Activated CD8-positive, alpha-beta T cell treated with anti-CD3 and anti-CD28 coated beads for 36 hours (primary cell): Measurements from ENCODE around the gene UNC50. TPM values are rescaled to one million over a fixed set of nuclear protein-coding genes. Genes with fewer than 3 reads are reported as not detected.

Experiments
- ATAC-seq: fragments of 200-7000 bp; cut with Tn5 transposase; one replicate; pipeline ENCODE4 v1.10.0; 2021; ENCODE audit warnings: mild to moderate bottlenecking, moderate library complexity
- CTCF ChIA-PET: fragments of 350-600 bp; sonication (Branson Sonifier 250); formaldehyde crosslinking; loops from one replicate; lab custom pipeline; 2021; ENCODE audit warnings: antibody characterized with exemption; lab: Charles Lee
- POLR2A ChIA-PET: fragments of 350-600 bp; sonication (Branson Sonifier 250); formaldehyde crosslinking; loops from one replicate; lab custom pipeline; 2021; ENCODE audit warnings: antibody characterized with exemption; lab: Charles Lee
- DNase-seq: peaks from one replicate; pipeline ENCODE4 v3.0.0-alpha.2; 2020
- H3K27ac Mint-ChIP-seq: one replicate; pipeline ENCODE4 v1.8.0; 2021; ENCODE audit warnings: mild to moderate bottlenecking, mixed read lengths
- H3K27me3 Mint-ChIP-seq: one replicate; pipeline ENCODE4 v1.8.0; 2021; ENCODE audit warnings: mixed read lengths
- H3K36me3 Mint-ChIP-seq: one replicate; pipeline ENCODE4 v1.8.0; 2021; ENCODE audit warnings: low read depth, mixed read lengths
- H3K4me1 Mint-ChIP-seq: one replicate; pipeline ENCODE4 v1.8.0; 2021; ENCODE audit warnings: low read depth, mixed read lengths
- H3K4me3 Mint-ChIP-seq: one replicate; pipeline ENCODE4 v1.8.0; 2021; ENCODE audit warnings: mild to moderate bottlenecking, moderate library complexity, mixed read lengths
- H3K9me3 Mint-ChIP-seq: one replicate; pipeline ENCODE4 v1.8.0; 2021; ENCODE audit warnings: mixed read lengths
- intact Hi-C: fragments of 100-400 bp; cut with micrococcal nuclease; formaldehyde crosslinking; loops from one replicate; pipeline ENCODE4 v1.10.0; 2022
- total RNA-seq, 2 experiments: library from RNA; stranded (reverse); gene quantifications; one replicate each; pipeline ENCODE4 v1.2.3, GENCODE V29; 2021
- TF ChIP-seq, protein P1 (sequence below): fragments of 200-600 bp; IDR thresholded peaks from one replicate; pipeline ENCODE4 v1.8.0; 2022; ENCODE audit warnings: antibody characterized with exemption, mild to moderate bottlenecking

UNC50 gene
- total RNA-seq, 2 experiments from 2014 or later, result 24.8 to 28.3 TPM

DNA sequence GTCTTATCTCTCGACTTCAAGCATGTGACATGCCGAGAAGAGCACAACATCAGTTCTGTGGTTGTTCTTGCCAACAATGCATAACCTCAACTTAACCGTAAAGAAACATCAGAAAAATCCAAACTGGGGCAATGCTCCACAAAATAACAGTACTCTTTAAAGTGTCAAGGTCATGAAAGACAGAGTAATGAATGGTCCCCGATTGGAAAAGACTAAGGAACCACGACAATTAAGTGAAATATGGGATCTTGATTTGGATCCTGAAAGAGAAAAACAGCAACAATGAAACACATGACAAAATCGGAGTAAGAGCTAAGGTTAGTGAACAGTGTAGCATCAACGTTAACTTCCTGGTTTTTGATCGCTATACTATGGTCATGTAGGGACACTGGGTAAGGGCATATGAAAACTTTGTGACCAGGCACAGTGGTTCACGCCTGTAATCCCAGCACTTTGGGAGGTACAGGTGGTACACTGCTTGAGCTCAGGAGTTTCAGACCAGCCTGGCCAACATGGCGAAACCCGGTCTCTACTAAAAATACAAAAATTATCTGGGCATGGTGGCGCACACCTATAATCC lies 55.2 kb downstream of the UNC50 start:
- TF ChIP-seq, protein P1, sequence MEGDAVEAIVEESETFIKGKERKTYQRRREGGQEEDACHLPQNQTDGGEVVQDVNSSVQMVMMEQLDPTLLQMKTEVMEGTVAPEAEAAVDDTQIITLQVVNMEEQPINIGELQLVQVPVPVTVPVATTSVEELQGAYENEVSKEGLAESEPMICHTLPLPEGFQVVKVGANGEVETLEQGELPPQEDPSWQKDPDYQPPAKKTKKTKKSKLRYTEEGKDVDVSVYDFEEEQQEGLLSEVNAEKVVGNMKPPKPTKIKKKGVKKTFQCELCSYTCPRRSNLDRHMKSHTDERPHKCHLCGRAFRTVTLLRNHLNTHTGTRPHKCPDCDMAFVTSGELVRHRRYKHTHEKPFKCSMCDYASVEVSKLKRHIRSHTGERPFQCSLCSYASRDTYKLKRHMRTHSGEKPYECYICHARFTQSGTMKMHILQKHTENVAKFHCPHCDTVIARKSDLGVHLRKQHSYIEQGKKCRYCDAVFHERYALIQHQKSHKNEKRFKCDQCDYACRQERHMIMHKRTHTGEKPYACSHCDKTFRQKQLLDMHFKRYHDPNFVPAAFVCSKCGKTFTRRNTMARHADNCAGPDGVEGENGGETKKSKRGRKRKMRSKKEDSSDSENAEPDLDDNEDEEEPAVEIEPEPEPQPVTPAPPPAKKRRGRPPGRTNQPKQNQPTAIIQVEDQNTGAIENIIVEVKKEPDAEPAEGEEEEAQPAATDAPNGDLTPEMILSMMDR, result no peak

DNA sequence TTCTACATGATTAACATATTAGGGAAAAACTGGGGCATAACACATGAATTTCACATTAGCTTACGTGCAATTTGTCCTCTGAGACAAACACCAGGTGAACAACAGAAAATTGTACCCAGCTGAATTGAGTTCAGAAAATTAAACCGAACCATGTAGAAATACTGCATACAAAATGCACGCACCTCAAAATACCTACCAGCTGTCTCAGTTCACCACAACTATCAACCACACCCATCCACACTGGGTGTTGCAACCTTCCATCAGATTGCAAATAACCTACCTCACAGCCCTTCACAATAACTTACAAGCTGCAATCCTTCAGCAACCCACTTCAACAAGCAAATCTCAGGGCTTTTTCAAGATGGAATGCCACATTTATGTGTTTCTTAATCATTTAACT lies 55.9 kb downstream of the UNC50 start:
- peak; percentile 78 for DNase-seq
- H3K9me3 Mint-ChIP-seq, result peaks cover 26% of the 10 kb centered on the region
- no peaks in the 10 kb centered on the region for H3K27me3 Mint-ChIP-seq
- peak; percentile 42 for ATAC-seq
- H3K4me3 Mint-ChIP-seq, result peak overlapping the region; percentile 81
- ChIA-PET CTCF (interaction anchor here (0.9 to 1.8 kb wide), 9 partner anchors 13 to 172 kb away, joined by 3 to 6 read pairs (median 3); partner anchors contain the start of gene MGAT4A), POLR2A (interaction anchor here (0.8 to 9.5 kb wide), 10 partner anchors 10 to 106 kb away, joined by 3 to 65 read pairs (median 4); partner anchors contain the start of gene MGAT4A)
- TF ChIP-seq, protein P1, result no peak
- H3K27ac Mint-ChIP-seq, result peak overlapping the region; percentile 100
- intact Hi-C loops, result loop anchor here (2.0 kb wide), 1 partner anchor 64 kb away; no protein-coding TSS in a partner anchor
- peaks cover 73% of the 10 kb centered on the region for H3K36me3 Mint-ChIP-seq
- H3K4me1 Mint-ChIP-seq, result peaks cover 63% of the 10 kb centered on the region

More for the DNA sequence above, 55.2 kb downstream of the UNC50 start:
- intact Hi-C loops, result loop anchor here (2.0 kb wide), 1 partner anchor 65 kb away; no protein-coding TSS in a partner anchor
- no peaks in the 10 kb centered on the region for H3K27me3 Mint-ChIP-seq
- peaks cover 24% of the 10 kb centered on the region for H3K9me3 Mint-ChIP-seq
- DNase-seq, result no peak
- ATAC-seq, result peak; percentile 43
- H3K36me3 Mint-ChIP-seq, result peaks cover 69% of the 10 kb centered on the region
- H3K27ac Mint-ChIP-seq, result peak overlapping the region; percentile 100
- peaks cover 62% of the 10 kb centered on the region for H3K4me1 Mint-ChIP-seq
- peak overlapping the region; percentile 81 for H3K4me3 Mint-ChIP-seq
- CTCF ChIA-PET, result interaction anchor here (0.9 to 1.8 kb wide), 9 partner anchors 14 to 173 kb away, joined by 3 to 6 read pairs (median 3); partner anchors contain the start of gene MGAT4A
- POLR2A ChIA-PET, result interaction anchor here (0.8 to 9.5 kb wide), 9 partner anchors 11 to 107 kb away, joined by 3 to 65 read pairs (median 4); partner anchors contain the start of gene MGAT4A

DNA sequence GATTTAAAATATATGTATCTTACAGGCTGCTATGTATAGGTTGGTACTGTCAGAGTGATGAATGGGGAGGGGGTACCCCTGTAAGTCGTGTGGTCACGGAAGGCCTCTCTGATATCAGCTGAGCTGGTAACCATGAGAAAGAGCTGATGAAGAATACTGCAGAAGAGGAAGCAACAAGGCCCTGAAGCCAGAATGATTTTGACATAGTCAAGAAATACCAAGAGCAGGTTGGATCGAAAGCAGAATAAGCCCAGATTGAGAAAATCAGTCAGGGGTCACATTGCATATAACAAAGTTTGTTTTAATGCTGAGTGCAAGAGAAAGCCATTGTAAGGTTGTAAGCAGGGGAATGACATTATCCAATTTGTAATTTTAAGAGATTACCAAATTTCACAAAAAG lies 57.3 kb downstream of the UNC50 start:
- peaks cover 19% of the 10 kb centered on the region for H3K9me3 Mint-ChIP-seq
- TF ChIP-seq, protein P1, result no peak
- ATAC-seq, result no peak
- ChIA-PET CTCF (no interaction called here), POLR2A (no interaction called here)
- intact Hi-C loops, result loop anchor here (2.0 kb wide), 1 partner anchor 63 kb away; no protein-coding TSS in a partner anchor
- no peaks in the 10 kb centered on the region for H3K27me3 Mint-ChIP-seq
- no peak for DNase-seq
- H3K4me1 Mint-ChIP-seq, result peaks cover 64% of the 10 kb centered on the region
- no peak overlapping the region for H3K4me3 Mint-ChIP-seq
- H3K27ac Mint-ChIP-seq, result peak overlapping the region; percentile 100
- peaks cover 72% of the 10 kb centered on the region for H3K36me3 Mint-ChIP-seq

Other genes with a start within 250 kb of the UNC50 start
- gene INPP4A, start 163.7 kb upstream of the UNC50 start, total RNA-seq, result 10 to 100 TPM; 46.7 to 46.9 TPM
- 10 to 100 TPM; 27.5 to 32.7 TPM for gene COA5, start 77 bp upstream of the UNC50 start, total RNA-seq
- gene MGAT4A, start 122.5 kb downstream of the UNC50 start, total RNA-seq, result 10 to 100 TPM; 57.6 to 59.0 TPM